NCI-H146 (cell line): ENCODE measurements around the gene OTULIN.

Source experiments
- DNase-seq: peaks from one replicate; lab custom pipeline; 2025; lab: John Stamatoyannopoulos, UW

Gene OTULIN

DNA sequence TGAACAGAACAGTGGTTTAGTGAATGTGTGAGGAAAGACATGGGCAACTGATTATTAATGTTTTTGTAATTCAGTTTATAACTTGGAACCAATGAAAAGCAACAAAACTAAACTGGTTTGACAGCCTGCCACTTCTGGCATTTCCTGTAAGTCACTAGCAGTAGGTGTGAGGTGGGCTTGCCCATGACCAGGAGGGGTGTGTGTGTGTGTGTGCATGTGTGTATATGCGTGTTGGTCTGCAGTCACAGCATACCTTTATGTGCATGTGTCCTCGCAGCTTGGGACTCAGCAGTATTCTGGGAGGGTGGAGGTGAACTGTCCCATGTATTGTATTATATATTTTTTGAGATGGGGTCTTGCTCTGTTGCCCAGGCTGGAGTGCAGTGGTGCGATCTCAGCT, 32.3 kb downstream of the OTULIN start:
- no peak for DNase-seq

DNA sequence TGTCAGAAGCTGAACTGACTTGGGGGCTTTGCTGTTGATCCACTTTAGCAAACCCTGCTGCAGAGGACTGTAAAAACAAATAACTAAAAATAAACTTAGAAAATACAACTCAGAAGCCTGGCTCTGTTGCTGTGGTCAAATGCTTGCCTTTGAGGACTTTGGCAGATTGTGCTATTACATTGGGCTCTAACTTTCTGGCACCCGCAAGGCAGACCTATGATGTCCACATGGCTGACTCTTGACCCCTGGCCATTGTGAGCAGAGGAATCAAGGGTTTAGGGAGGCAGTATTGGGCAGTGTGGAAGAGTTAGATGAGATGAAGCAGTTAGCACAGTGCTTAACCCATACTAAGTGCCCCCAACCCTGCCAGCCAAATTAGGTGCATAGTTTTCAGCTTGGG, 34.0 kb downstream of the OTULIN start:
- DNase-seq = no peak

DNA sequence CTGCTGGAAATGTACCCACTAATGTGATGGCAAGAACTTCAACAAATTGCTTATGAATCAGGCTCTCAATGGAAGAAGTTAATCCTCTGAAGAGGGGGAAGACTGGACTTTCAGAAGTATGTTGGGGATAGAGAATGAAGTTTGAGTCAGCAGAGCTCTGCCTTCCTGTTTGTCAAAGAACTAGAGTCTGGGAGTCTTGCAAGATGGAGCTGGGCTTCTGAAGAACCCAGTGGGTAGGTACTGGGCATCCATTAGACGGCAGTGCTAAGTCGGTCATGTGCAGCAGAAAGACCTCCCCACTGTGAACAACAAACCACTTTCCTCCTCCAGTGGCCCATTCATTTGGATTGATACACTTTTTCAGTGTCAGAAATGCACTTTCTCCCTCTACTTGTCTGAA, 34.6 kb downstream of the OTULIN start:
- no peak for DNase-seq

DNA sequence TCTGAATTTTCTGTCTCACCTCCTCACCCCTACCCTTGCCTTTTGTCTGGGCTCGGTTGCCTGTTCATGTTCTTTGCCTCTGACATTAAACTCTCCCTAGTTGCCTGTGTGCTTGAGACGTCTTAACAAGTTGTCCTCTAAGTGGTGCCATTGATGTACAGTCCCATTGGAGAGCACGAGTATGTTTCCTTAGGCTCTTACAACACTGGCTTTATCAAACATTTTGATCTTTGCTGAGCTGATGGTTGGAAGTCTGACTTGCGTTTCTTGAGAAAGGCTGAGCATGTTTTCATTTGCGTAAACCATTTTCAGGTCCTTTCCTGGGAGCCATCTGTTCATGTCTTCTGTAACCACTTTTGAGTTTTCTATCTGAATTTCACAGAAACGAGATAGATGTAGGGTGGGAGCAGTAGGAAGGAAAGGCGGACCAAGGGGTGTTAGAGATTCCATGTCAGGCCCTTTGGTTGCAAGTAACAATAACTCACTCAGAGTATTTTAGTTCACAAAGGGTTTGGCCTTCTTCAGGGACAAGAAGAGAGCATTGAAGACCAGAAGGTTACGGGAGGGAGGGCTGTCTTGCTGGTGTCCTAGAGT, 35.4 kb downstream of the OTULIN start:
- no peak for DNase-seq

DNA sequence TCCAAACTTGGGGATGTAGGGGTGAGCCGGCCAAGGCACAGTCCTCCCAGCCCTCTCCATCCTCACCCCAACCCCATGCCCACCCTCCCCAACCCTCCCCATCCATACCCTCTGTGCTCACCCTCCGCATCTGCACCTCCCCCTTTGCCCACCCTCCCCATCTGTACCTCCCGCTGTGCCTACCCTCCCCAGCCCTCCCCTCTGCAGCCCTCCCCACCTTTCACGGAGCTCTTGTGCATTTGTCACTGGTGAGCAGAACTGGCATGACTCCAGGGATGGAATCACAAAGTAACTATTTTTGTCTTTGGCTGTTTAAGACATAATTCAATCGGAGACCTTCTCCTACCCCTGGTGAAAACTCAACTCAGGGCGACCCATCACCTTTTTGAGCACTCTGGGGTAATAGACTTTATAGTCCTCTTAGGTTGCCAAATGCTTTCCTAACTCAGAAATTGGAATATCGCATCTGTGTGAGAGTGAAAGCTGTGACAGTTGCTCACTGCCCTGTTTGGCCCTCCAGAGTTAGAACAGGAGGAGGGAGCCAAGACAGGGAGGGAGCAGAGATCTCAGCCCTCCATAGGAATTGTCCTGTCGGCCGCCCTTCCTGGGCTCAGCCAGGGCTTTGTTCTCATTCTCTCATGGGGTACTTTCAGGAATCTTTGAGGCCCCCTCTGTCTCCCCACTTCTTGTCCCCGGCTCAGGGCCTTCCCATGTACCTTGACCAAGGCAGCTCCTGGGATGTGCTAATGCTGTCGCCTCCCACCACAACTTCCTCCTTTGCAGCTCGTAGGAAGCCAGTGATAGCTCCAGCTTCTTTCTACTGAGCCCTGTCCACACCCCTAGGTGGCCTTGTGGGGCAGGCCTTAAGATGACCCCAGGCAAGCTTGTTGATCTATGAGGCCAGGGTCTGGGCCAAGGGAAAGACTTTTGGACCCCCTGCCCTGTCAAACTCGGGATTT, 36.2 kb downstream of the OTULIN start:
- DNase-seq = no peak

DNA sequence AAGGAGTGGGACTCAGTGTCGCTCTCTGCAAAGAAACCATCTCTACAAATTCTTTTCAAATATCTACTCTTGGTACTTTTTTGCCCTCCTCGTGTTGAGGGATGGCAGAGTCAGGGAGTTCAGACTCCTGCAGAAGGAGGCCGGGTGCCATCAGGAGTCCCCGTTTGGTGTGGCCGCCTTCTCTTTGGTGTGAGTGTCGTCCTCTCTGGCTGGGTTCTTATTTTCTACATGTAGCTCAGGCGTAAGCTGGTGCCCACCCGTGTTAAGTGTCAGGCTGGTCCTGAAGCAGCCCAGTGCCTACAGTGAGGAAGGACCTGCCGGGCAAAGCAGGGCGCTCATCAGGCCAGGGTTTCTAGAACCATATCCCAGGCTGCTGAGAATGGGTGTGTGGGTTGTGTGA, 37.0 kb downstream of the OTULIN start:
- no peak for DNase-seq

DNA sequence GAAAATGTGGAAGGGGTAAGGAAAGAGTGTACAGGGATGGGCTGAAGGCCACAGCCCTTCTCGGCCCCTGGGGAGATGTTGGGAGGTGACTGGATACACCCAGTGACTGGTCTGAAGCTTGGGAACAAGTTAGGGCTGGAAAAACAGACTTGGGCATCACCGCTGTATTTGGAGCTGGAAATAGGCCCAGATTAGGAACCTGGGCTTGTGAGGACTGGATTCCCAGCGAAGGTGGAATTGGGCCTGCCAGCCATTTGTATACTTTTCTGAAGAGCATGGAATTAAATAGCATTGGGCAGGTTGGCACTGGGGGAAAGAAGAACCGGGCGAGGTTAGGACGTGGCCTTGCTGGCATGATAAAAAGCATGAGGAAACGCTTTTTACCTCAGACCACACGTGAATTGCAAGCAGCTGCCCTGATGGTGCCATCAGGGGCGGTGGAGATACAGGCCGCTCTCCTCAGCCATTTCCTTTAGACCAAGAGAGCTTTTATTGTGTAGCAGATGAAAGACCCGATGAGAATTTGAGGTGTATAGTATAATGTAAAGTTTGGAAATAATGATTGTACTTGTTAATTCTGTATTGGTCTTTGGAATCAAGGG, 37.8 kb downstream of the OTULIN start:
- DNase-seq = no peak

DNA sequence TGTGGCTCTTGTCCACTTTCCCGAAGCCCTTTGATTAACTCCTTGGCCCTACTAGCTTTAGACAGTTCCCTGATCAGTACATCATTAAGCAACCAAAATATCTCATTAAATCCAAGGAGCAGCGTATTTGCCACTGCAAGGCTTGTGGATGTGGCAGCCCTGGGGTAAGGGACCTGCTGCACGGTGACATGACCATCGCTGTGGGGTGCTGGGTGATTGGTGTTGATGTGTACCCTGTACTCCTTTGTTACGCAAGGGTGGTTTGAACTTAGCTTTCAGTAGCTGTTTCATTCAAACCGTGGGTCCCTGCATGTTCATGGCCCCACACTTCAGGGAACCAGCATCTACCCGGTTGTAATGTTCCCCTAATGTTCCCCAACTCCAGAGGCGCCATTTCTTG, 41.0 kb downstream of the OTULIN start:
- DNase-seq = no peak

DNA sequence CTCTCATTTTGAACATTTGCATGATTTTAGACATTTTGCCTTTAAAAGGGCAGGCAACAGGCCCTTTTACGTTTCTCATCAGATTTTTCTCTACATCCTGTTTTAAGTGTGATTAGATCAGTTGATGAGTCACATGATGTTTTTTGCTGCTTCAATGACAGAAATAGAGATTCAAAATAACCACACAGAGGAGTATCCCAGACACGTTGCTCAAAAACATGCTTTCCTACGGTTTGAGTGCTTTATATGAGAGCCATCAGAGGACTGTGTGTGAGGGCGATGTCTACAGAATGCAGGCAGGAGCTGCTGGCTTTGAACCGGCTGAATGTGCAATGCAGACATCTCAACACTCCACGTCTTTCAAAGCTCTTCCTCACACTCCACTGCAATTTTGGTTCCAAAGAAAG, 42.1 kb downstream of the OTULIN start:
- no peak for DNase-seq

DNA sequence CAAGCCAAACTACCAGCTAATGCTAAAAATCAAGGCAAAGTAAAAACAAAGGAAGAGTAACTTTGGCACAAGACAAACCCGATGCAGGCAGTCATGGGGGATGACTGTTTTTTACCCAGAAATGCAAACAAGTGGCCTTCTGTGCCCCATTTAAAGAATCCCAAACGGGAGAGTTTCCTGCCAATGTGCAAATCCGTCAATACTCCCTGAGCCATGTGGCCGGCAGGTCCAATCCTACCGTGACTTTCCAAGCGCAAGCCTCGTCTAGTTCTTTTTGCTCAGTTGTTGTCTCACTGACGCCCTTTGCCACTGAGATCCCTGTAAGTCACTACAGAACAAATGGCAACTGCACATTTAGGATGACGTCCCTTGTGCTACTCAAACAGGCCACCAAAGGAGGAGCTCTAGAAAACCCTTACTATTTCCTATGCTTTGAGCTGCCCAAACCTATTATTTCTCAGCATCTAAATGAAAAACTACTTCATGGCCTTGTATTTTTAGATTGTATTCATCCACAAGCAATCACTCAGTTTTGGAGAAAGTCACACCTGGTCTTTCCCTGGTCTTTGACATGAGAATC, 43.4 kb downstream of the OTULIN start:
- no peak for DNase-seq

DNA sequence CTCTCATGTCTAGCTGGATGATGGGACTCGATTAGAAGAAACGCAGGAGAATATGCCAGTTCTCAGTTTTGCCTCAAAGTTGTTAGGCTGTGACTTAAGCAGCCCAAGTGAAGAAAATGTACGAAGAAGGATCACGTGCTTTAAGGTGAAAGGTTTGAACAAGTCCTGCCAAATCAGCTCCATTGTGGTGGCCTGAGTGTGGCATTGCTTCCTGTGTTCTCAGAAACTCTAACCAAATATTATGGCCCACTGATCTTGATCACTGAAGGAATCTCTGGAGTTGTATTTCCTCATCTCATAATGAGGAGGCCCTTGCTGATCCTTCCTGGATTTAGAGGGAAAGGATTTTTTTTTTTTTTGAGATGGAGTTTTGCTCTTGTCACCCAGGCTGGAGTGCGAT, 44.0 kb downstream of the OTULIN start:
- no peak for DNase-seq

DNA sequence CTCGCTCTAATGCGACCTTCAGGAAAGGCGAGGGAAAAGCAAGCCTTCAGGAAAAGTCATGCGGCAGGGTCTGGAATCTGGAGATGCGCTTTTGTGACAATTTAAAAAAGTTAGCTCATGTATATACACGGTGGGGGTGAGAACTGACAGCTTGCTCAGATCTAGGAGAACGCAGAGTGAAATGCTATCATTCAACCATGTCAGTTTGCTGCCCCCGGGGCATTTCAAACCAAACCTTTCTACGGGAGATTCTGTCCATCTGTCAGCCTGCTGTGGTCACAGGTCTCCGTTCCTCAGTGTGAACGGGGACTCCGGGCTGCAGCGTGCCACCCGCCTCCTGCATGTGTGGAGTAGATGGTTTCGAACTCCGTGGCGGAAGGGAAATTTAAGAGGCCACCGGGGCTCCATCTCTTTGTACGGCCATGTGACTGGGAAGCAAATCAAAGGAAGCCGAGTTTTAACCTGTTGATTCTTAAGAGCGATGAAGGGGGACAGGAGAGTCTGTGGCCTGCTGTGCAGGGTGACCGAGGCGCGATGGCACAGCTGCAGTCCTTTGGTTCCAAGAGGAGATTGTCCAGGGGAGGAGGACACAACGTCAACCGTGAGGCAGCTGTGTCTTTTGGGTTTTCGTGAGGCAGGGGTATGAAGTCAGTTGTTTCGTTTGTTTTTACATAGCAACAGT, 45.9 kb downstream of the OTULIN start:
- no peak for DNase-seq

DNA sequence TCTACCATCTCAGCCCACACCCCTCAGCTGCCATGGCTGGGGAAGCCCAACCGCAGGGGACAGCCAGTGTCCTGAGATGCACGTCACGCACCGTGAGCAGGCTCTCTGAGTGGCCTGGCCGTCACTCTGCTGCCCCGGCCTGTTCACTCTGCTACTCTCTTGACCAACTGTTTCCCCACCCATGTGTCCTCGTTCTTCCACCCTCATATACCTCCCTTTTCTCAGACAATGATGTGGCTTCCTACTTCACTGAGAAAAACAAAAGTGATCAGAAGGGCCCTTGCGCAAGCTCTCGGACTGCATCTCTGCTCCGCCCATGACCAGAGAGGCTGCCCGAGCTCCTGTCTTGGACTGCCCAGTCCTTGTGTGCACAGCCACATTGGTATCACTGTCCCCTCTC, 47.6 kb downstream of the OTULIN start:
- DNase-seq = no peak

DNA sequence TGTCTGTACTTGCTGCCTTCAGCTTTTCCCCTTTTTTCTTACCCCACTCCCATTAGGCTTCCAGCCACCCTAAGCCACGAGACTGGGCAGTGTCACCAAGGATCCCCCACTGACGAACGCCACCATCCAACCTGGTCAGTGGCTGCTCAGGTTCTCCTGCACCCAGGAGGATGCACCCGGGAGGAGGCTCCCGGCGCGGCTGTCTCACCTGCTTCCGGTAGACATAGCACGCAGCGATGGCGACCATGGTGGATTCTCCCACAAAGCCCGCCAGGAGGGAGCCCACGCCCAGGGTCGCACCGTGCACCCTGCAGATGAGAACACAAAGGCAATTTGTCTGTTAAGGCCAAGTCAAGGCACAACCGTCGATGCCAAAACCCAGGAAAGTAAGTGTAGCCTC, 48.1 kb downstream of the OTULIN start:
- DNase-seq = no peak

DNA sequence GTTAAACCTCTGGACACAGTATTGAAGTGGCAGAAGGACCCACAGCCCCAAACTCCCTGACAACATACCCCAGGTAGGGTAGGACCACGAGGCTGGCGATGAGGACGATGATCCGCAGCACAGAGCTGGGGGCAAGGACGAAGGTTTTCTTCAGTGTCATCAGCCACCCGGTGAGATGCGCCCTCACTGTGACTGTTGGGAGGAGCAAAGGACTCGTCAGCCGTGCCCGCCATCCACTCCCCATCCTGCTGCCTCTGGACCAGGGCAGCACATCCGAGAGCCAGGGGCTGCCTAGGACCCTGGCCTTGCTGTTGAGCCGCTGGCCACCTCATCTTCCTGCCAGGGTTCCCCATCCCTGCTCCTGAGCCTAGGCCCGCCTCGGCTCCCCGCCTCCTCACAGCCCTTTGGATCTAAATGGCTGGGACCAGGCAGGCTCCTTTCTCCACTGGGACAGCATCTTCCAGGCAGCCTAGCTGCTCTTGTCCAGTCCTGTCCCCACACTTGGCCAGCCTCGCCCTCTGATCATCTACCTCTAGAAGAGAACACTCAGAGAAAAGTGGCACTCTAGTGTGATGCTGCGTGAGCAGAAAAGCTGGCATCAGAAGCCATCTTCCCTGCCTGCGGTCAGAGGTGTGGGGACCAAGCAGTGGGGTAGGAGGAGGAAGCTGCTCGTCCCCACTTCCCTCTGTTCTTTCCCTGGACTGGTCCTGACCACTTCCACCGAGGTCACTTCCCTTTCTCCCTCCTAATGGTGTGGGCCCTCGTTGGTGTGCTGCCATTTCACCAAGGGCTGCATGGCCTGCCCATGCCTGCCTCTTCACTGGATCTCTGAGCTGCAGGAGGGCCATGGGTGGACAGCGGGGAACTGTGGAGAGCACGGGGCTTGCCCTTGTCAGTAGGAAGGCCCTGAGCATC, 49.2 kb downstream of the OTULIN start:
- DNase-seq = no peak

DNA sequence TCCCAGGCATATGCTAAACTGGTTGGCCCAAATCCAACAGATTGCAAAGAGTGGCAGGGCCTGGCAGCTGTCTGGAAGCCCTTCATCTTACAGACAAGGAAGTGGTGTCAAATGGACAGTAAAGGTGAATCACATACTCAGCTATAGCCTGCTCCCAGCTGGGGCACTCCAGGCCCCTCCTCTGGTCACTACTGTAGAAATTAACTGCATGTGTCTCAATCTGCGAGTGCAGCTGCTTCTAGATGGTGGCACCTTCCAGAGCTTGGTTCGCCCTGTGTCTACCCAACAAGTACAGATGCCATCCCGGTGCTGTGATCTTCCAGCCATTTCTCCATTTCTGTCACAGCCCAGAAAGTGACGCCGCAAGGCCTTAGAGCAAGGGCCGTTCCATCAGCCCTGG, 50.2 kb downstream of the OTULIN start:
- no peak for DNase-seq

DNA sequence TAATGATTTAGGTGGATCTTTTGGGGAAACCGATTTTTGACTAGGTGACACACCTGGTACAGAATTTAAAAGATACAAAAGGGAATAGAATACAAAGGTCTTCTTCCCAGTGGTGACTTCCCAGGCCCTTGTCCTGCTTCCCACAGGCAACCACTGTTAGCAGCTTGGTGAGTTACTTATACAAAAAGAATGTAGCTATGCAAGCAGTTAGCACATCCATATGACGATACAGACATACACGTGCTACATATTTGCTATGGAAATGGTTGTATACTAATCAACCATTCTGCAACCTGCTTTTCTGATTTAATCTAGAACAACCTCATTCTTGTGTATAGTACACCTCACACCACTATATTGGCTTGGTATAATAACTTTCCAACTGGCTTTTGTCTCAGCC, 51.0 kb downstream of the OTULIN start:
- no peak for DNase-seq

DNA sequence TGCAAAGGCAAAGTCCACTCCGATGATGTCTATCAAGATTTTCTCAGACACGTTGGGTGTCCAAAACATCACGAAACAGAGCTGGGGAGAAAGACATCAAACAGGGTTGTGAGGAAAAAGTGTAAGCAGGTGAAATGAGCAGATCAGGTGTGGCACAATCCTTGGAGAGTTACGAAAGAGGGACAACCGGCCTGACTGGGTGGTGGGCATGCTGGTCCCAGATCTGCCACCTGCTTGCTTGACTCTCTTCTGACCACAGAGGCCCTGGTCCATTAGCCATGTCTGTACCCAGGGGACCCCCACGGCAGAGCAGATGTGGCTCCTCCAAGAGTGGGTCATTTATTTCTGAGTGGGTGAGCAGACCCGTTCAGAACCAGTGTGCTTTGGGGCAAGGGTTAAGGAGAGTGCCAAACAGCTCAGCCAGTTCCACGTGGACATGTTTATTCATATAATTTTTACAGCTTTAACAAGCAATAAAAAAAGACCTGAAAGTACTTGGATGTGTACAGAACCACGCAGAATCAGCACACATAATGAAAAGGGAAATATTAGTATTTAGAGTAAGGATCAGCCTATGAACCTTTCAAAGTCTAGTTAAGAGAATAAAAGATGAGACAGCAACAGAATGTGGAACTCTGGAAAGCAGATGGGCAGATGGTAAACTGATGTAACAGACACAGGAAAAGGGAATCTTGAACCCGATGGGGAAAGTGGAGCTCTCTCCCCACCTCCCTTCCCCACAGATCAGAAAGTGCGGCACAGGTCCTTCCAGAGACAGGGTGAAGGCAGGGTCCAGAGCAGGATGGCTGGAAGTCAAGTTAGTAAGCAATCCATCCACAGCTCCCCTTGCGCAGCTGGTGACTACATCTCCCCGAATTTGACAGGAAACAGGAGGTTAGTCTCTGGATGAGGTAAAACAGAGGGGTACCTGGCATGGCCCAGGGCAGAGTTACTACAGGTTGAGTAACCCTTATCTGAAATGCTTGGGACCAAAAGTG, 52.5 kb downstream of the OTULIN start:
- DNase-seq = no peak

DNA sequence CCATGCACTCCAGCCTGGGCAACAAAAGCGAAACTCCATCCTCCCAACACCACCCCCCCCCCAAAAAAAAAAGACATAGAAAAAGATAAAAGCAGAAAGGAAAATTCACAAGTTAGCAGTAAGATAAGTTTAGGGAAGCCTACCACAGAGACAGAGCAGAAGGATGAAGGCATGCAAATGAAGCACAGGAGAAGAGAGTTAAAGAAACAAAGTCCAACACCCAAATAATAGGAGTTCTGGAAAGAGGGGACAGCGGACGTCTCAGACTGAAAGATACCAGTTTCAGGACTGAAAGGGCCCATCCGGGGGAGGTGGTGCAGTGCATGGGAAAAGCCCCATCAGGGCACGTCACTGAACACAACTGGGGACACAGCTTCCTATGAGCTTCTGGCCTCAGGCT, 54.3 kb downstream of the OTULIN start:
- DNase-seq = no peak
